ENCODE results near the gene ENC1. TPM values are rescaled to one million over a fixed set of nuclear protein-coding genes. Genes with fewer than 3 reads are reported as not detected.

ENC1 gene
- total RNA-seq, 2 experiments from 2014 or later, result 12.1 to 25.9 TPM

- no peaks in the 10 kb centered on the region for H3K4me1 ChIP-seq (ENCODE audit: insufficient read depth, low read length, poor library complexity, severe bottlenecking)
- intact Hi-C loops (cut with micrococcal nuclease; ENCODE audit: unreplicated experiment), result loop anchor here (2.0 to 10.0 kb wide), 4 partner anchors 355 to 1057 kb away; no protein-coding TSS in a partner anchor
- H3K36me3 ChIP-seq (ENCODE audit: insufficient read depth, low read length), result no peaks in the 10 kb centered on the region
- H3K4me2 ChIP-seq (ENCODE audit: low read length), result no peak overlapping the region
- BruUV-seq (replicated peaks), result no TSS peak
- TF ChIP-seq EZH2phosphoT487 (IDR thresholded peaks at IDR 0.05; ENCODE audit: borderline replicate concordance, low read depth, low read length) (no peak), CTCF (conservative IDR thresholded peaks at IDR 0.05; ENCODE audit: low read length) (no peak)
- POLR2A ChIA-PET, result interaction anchor here (0.6 kb wide), 2 partner anchors 123 to 702 kb away, joined by 4 to 5 read pairs; no protein-coding TSS in a partner anchor
- H3K9me2 ChIP-seq (ENCODE audit: insufficient read depth, low read length), result no peaks in the 10 kb centered on the region
- no peaks in the 10 kb centered on the region for H3K79me2 ChIP-seq (ENCODE audit: insufficient read depth, low read depth, low read length)
- no peaks in the 10 kb centered on the region for H3K9me3 ChIP-seq (ENCODE audit: low read length)
- no peak overlapping the region for H3K4me3 ChIP-seq (ENCODE audit: low read depth, low read length, poor library complexity, severe bottlenecking)
- no peaks in the 10 kb centered on the region for H4K20me1 ChIP-seq (ENCODE audit: insufficient read depth, low read length)
- H3K27ac ChIP-seq (ENCODE audit: low read depth, low read length, poor library complexity, severe bottlenecking), result no peak overlapping the region
- 0 out of 2 replicates have a peak overlapping the region, but pooled peaks have one; percentile 11 for H2AFZ ChIP-seq (ENCODE audit: low read length)
- CTCF ChIA-PET (ENCODE audit: unreplicated experiment), result interaction anchor here (0.6 to 1.4 kb wide), 2 partner anchors 739 to 747 kb away, joined by 3 to 5 read pairs; no protein-coding TSS in a partner anchor
- no peak for DNase-seq (ENCODE audit: low spot score)
These were observed 9.0 kb upstream of the ENC1 start for GRCh38 chr5:74649421-74649973.

GRCh38 chr5:74648835-74649293 lies 8.3 kb upstream of the ENC1 start:
- H3K9me3 ChIP-seq (ENCODE audit: low read length), result no peaks in the 10 kb centered on the region
- H2AFZ ChIP-seq (ENCODE audit: low read length), result peak overlapping the region; percentile 11; the same call in 1 of the 2 replicates
- intact Hi-C loops (cut with micrococcal nuclease; ENCODE audit: unreplicated experiment), result loop anchor here (1.0 to 10.0 kb wide), 5 partner anchors 354 to 1057 kb away; no protein-coding TSS in a partner anchor
- H3K79me2 ChIP-seq (ENCODE audit: insufficient read depth, low read depth, low read length), result no peaks in the 10 kb centered on the region
- no peaks in the 10 kb centered on the region for H3K36me3 ChIP-seq (ENCODE audit: insufficient read depth, low read length)
- no peak overlapping the region for H3K4me3 ChIP-seq (ENCODE audit: low read depth, low read length, poor library complexity, severe bottlenecking)
- no peaks in the 10 kb centered on the region for H4K20me1 ChIP-seq (ENCODE audit: insufficient read depth, low read length)
- peak; percentile 66 for DNase-seq (ENCODE audit: low spot score)
- H3K4me1 ChIP-seq (ENCODE audit: insufficient read depth, low read length, poor library complexity, severe bottlenecking), result no peaks in the 10 kb centered on the region
- ChIA-PET CTCF (ENCODE audit: unreplicated experiment) (interaction anchor here (0.6 to 1.4 kb wide), 2 partner anchors 738 to 746 kb away, joined by 3 to 5 read pairs; no protein-coding TSS in a partner anchor), POLR2A (interaction anchor here (0.6 kb wide), 1 partner anchor 702 kb away, joined by 4 read pairs; no protein-coding TSS in a partner anchor)
- peak; percentile 94 for TF ChIP-seq CTCF (conservative IDR thresholded peaks at IDR 0.05; ENCODE audit: low read length)
- TF ChIP-seq EZH2phosphoT487 (IDR thresholded peaks at IDR 0.05; ENCODE audit: borderline replicate concordance, low read depth, low read length), result no peak
- H3K9me2 ChIP-seq (ENCODE audit: insufficient read depth, low read length), result no peaks in the 10 kb centered on the region
- no peak overlapping the region for H3K27ac ChIP-seq (ENCODE audit: low read depth, low read length, poor library complexity, severe bottlenecking)
- peak overlapping the region; percentile 33; the same call in 1 of the 2 replicates for H3K4me2 ChIP-seq (ENCODE audit: low read length)
- BruUV-seq (replicated peaks), result no TSS peak

GRCh38 chr5:74647096-74647495 lies 6.6 kb upstream of the ENC1 start:
- Histone ChIP-seq H3K9me3 (ENCODE audit: low read length) (no peaks in the 10 kb centered on the region), H3K79me2 (ENCODE audit: insufficient read depth, low read depth, low read length) (no peaks in the 10 kb centered on the region), H3K27ac (ENCODE audit: low read depth, low read length, poor library complexity, severe bottlenecking) (no peak overlapping the region), H3K4me3 (ENCODE audit: low read depth, low read length, poor library complexity, severe bottlenecking) (no peak overlapping the region), H3K4me1 (ENCODE audit: insufficient read depth, low read length, poor library complexity, severe bottlenecking) (peaks cover 3% of the 10 kb centered on the region), H3K9me2 (ENCODE audit: insufficient read depth, low read length) (no peaks in the 10 kb centered on the region), H4K20me1 (ENCODE audit: insufficient read depth, low read length) (no peaks in the 10 kb centered on the region), H2AFZ (ENCODE audit: low read length) (no peak overlapping the region), H3K36me3 (ENCODE audit: insufficient read depth, low read length) (no peaks in the 10 kb centered on the region), H3K4me2 (ENCODE audit: low read length) (no peak overlapping the region)
- POLR2A ChIA-PET, result interaction anchor here (0.6 to 0.7 kb wide), 2 partner anchors 154 to 554 kb away, joined by 3 to 4 read pairs; no protein-coding TSS in a partner anchor
- CTCF ChIA-PET (ENCODE audit: unreplicated experiment), result interaction anchor here (0.6 kb wide), 1 partner anchor 697 kb away, joined by 4 read pairs; no protein-coding TSS in a partner anchor
- no TSS peak for BruUV-seq (replicated peaks)
- intact Hi-C loops (cut with micrococcal nuclease; ENCODE audit: unreplicated experiment), result loop anchor here (5.0 to 10.0 kb wide), 3 partner anchors 352 to 1055 kb away; no protein-coding TSS in a partner anchor
- DNase-seq (ENCODE audit: low spot score), result no peak
- no peak for TF ChIP-seq EZH2phosphoT487 (IDR thresholded peaks at IDR 0.05; ENCODE audit: borderline replicate concordance, low read depth, low read length)
